ENCODE results near the gene TCF4.
A peak's percentile ranks its signal among the peaks of the same experiment; 100 is the strongest.

TCF4 gene

GRCh38 chr18:55236150-55236931 lies 351.7 kb downstream of the TCF4 start:
- DNase-seq (ENCODE audit: low read depth, low spot score), result no peak

GRCh38 chr18:55235094-55235461 lies 352.9 kb downstream of the TCF4 start:
- no peak for DNase-seq (ENCODE audit: low read depth, low spot score)

GRCh38 chr18:55234366-55235093 lies 353.5 kb downstream of the TCF4 start:
- peak; percentile 46 for DNase-seq (ENCODE audit: low read depth, low spot score)

- no peak for DNase-seq (ENCODE audit: low read depth, low spot score)
These were observed 354.1 kb downstream of the TCF4 start for GRCh38 chr18:55233857-55234256.

- no peak for DNase-seq (ENCODE audit: low read depth, low spot score)
These were observed 355.5 kb downstream of the TCF4 start for GRCh38 chr18:55232506-55232905.

- DNase-seq (ENCODE audit: low read depth, low spot score), result no peak
These were observed 358.3 kb downstream of the TCF4 start for GRCh38 chr18:55229682-55230081.

- no peak for DNase-seq (ENCODE audit: low read depth, low spot score)
These were observed 359.3 kb downstream of the TCF4 start for GRCh38 chr18:55228707-55229106.

GRCh38 chr18:55228191-55228590 lies 359.8 kb downstream of the TCF4 start:
- no peak for DNase-seq (ENCODE audit: low read depth, low spot score)

- DNase-seq (ENCODE audit: low read depth, low spot score), result no peak
These were observed 360.2 kb downstream of the TCF4 start for GRCh38 chr18:55227771-55228170.

GRCh38 chr18:55226044-55226443 lies 361.9 kb downstream of the TCF4 start:
- DNase-seq (ENCODE audit: low read depth, low spot score), result no peak

- peak; percentile 76 for DNase-seq (ENCODE audit: low read depth, low spot score)
These were observed 363.8 kb downstream of the TCF4 start for GRCh38 chr18:55224086-55224625.

GRCh38 chr18:55221622-55222021 lies 366.4 kb downstream of the TCF4 start:
- DNase-seq (ENCODE audit: low read depth, low spot score), result no peak

GRCh38 chr18:55220523-55220922 lies 367.5 kb downstream of the TCF4 start:
- no peak for DNase-seq (ENCODE audit: low read depth, low spot score)

- no peak for DNase-seq (ENCODE audit: low read depth, low spot score)
These were observed 368.2 kb downstream of the TCF4 start for GRCh38 chr18:55219823-55220222.

GRCh38 chr18:55219059-55219458 lies 368.9 kb downstream of the TCF4 start:
- no peak for DNase-seq (ENCODE audit: low read depth, low spot score)

- no peak for DNase-seq (ENCODE audit: low read depth, low spot score)
These were observed 373.0 kb downstream of the TCF4 start for GRCh38 chr18:55214969-55215368.

- DNase-seq (ENCODE audit: low read depth, low spot score), result no peak
These were observed 373.5 kb downstream of the TCF4 start for GRCh38 chr18:55214534-55214933.

- DNase-seq (ENCODE audit: low read depth, low spot score), result no peak
These were observed 374.4 kb downstream of the TCF4 start for GRCh38 chr18:55213586-55213985.

- no peak for DNase-seq (ENCODE audit: low read depth, low spot score)
These were observed 381.1 kb downstream of the TCF4 start for GRCh38 chr18:55206927-55207326.

- DNase-seq (ENCODE audit: low read depth, low spot score), result no peak
These were observed 385.6 kb downstream of the TCF4 start for GRCh38 chr18:55202232-55202917.

GRCh38 chr18:55199291-55199963 lies 388.6 kb downstream of the TCF4 start:
- DNase-seq (ENCODE audit: low read depth, low spot score), result no peak

GRCh38 chr18:55195863-55196262 lies 392.1 kb downstream of the TCF4 start:
- DNase-seq (ENCODE audit: low read depth, low spot score), result no peak

Measured in brain pericyte (primary cell).